GM19372 (cell line): Measurements from ENCODE around the gene AMPD3.

Experiments
- ATAC-seq: cut with Tn5 transposase; IDR thresholded peaks from one replicate; pipeline ENCODE4 v1.9.1; 2021; ENCODE audit warnings: mild to moderate bottlenecking, low read depth, moderate library complexity; ENCODE audit not compliant: unreplicated experiment

AMPD3 gene

GRCh38 chr11:10486161-10486840, 31.2 kb downstream of the AMPD3 start:
- no peak for ATAC-seq

- ATAC-seq, result no peak
These were observed 32.1 kb downstream of the AMPD3 start for GRCh38 chr11:10487002-10487647.

- no peak for ATAC-seq
These were observed 33.3 kb downstream of the AMPD3 start for GRCh38 chr11:10488121-10488933.

GRCh38 chr11:10488934-10489691, 34.0 kb downstream of the AMPD3 start:
- ATAC-seq, result no peak

- no peak for ATAC-seq
These were observed 35.0 kb downstream of the AMPD3 start for GRCh38 chr11:10490032-10490397.

GRCh38 chr11:10490398-10491241, 35.6 kb downstream of the AMPD3 start:
- no peak for ATAC-seq

GRCh38 chr11:10492084-10492483, 37.0 kb downstream of the AMPD3 start:
- no peak for ATAC-seq

- no peak for ATAC-seq
These were observed 38.1 kb downstream of the AMPD3 start for GRCh38 chr11:10493041-10493663.

- ATAC-seq, result no peak
These were observed 39.8 kb downstream of the AMPD3 start for GRCh38 chr11:10494636-10495463.

GRCh38 chr11:10495464-10495786, 40.4 kb downstream of the AMPD3 start:
- no peak for ATAC-seq

GRCh38 chr11:10496296-10496936, 41.4 kb downstream of the AMPD3 start:
- no peak for ATAC-seq

- ATAC-seq, result no peak
These were observed 42.4 kb downstream of the AMPD3 start for GRCh38 chr11:10497371-10498021.

GRCh38 chr11:10498022-10498400, 42.9 kb downstream of the AMPD3 start:
- no peak for ATAC-seq

GRCh38 chr11:10498426-10499250, 43.6 kb downstream of the AMPD3 start:
- no peak for ATAC-seq

- ATAC-seq, result no peak
These were observed 44.4 kb downstream of the AMPD3 start for GRCh38 chr11:10499452-10499851.

- ATAC-seq, result no peak
These were observed 45.0 kb downstream of the AMPD3 start for GRCh38 chr11:10499874-10500601.
